A673 (cell line): ENCODE data around the gene ZFPL1.

Source experiments
- CTCF ChIP-seq: fragments of 300-800, 200-600 bp; sonication (generic); conservative IDR thresholded peaks from 2 replicates; pipeline ENCODE4 v1.5.1; 2017; ENCODE audit warnings: low read depth, mild to moderate bottlenecking, antibody characterized with exemption, low read length, moderate library complexity, mixed read lengths
- EZH2 ChIP-seq: fragments of 200-600 bp; sonication (generic); IDR thresholded peaks from 2 replicates; pipeline ENCODE4 v1.6.1; 2017; ENCODE audit warnings: borderline replicate concordance, low read depth, mild to moderate bottlenecking, mixed read lengths, antibody characterized with exemption, low read length; ENCODE audit not compliant: poor library complexity, severe bottlenecking

- TF ChIP-seq CTCF (no peak), EZH2 (no peak)
Measured at GRCh38 chr11:65129649-65130441, 45.8 kb downstream of the ZFPL1 start.
